Sciatic nerve (tissue), 2 donors: ENCODE measurements around the gene MITD1. TPM values are rescaled to one million over a fixed set of nuclear protein-coding genes. Genes with fewer than 3 reads are reported as not detected.
"Not testable (repeated sequence)": the region's sequence is repeated elsewhere in the genome, so short reads cannot be mapped to it uniquely, and the experiment has no call there.

Experiments used
- ATAC-seq: fragments of 200-7000 bp; cut with Tn5 transposase; one replicate; pipeline ENCODE4 v1.9.1; 2020; ENCODE audit warnings: mild to moderate bottlenecking, moderate library complexity
- DNase-seq: peaks from one replicate; pipeline ENCODE4 v3.0.0-alpha.2; 2020; ENCODE audit warnings: low spot score
- intact Hi-C: fragments of 100-400 bp; cut with DNase I; formaldehyde crosslinking; loops from one replicate; pipeline ENCODE4 v1.14.2; 2022
- total RNA-seq: library from RNA; stranded (reverse); fragmentation: NEBNext Ultra II Directional; extraction: Animal tissue kit (Norgen Biotek cat#: 25700); gene quantifications from one replicate; pipeline ENCODE4 v1.2.1, GENCODE V29; 2021
- donor health status: DM: no; HTN: no; CAD: no.
- donor health status: DM: no; HTN: no; CAD: no.

The MITD1 gene
- total RNA-seq, 1 donor from 2014 or later: 34.5 TPM

DNA sequence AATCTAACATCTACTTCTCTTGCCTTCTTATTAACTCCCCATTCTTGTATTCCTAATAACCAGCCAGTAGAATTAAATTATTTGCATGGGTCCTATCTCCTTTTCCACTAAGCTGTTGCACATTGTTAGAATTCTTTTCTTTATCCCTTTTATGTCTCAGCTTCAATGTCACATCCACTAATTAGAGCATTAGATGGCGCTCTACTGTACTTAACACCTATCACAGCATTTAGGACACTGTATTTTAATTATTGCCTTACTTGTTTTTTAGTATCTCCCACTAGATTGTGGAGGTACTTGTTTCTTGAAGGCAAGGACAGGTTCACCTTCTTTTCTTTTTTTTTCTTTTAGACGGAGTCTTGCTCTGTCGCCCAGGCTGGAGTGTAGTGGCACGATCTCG lies 22.3 kb downstream of the MITD1 start:
- ATAC-seq (no peak), DNase-seq (no peak)
- intact Hi-C loops: no loop called here

DNA sequence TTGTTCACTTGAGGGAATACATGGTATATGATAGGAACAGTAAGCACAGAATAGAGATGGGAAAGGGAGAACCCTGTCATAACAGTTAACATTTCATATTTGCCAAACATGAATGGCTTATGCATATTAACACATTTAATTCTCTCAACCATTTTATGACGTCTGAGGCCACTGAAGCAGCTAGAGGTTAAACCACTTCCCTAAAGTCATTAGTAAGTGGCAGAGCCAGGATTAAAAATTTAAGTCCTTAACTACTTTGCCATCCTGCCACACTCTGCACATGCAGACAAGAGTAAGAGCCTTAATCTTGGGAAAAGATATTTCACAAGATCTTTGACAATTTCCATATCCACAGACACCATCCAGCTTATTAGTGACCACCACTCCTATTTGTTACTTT lies 24.0 kb downstream of the MITD1 start:
- intact Hi-C loops: no loop called here
- ATAC-seq (no peak), DNase-seq (no peak)

DNA sequence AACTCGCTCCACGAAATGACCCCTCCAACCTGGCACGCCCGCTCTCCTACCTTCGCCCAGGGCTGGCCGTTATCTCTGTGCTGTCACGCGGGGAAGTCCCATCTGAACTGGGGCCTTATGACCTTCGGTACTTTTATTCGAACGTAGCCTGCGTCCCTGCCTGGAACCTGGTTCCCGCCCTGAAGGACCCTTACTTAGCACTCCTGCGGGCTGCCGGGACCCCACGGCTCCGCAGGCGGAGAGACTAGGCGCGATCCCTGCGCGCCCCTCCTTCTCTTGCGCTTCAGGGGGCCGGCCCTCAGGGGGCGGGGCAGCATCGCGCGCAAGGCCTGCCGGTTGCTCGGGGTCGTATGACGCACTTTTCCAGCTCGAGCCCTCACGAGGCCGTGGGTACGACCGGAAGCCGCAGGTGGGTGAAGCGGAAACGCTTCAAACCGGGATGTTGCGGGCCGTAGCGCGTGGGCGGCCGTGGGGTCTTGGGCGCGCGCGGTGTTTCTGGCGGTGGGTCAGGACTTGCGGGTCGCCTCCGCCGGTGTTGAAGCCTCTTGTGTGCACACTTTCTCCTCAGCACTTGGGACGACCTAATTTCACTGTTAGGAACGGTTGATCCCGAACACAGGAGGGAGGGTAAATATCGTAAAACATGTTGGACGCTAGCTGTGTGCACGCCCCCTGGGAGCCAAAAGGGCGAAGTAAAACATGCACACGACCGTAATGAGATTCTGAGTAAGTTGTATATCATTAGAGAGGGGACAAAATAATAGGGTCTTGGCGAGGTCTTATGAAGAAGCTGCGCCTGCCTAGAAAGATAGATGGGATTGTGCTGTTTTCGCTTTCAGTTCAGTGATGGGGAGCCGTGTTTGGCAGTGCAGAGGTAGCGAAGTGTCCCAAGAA lies 26.0 kb downstream of the MITD1 start, which contains the start of the genes LIPT1 and TSGA10:
Gene LIPT1, plus strand, starts transcription at position 325 of the 894 bp plus-strand sequence. CDS start 6,991 bp downstream, outside the sequence.
Gene TSGA10, minus strand, starts transcription at position 300 of the 894 bp plus-strand sequence. CDS start 45,503 bp downstream, outside the sequence.
- intact Hi-C loops: no loop called here
- ATAC-seq (peak; percentile 100), DNase-seq (peak; percentile 96)

DNA sequence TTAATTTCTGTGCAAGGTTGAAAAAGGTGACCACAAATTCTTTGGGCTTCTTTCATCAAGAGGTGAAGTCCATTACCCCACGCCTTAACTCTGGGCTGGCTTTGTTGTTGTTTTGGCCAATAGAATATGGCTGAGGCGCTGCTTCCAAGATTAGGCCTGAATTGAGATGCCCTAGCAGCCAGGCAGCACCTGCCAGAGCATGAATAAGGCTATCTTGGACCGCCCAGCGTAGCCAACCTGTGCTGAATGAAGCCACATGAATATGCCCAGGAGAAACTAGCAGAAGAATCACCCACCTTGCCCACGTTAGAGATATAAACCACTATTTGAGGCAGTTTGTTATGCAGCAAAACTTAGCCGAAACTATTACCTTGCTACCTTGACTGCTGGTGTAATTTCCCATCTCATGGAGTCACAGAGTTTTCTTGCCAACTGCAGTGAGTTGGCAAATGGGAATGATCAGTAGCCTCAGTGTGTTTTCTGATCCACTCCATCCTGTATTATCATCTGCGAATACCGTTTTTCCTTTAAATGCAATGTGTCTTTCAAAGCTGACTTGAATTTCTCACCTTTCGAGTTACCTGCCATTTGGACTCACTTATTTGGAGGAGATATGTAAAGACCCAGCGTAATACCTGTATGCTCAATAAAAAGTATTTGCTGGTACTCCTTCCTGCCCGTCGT lies 26.8 kb downstream of the MITD1 start:
- ATAC-seq (peak; percentile 6), DNase-seq (no peak)
- intact Hi-C loops: no loop called here

DNA sequence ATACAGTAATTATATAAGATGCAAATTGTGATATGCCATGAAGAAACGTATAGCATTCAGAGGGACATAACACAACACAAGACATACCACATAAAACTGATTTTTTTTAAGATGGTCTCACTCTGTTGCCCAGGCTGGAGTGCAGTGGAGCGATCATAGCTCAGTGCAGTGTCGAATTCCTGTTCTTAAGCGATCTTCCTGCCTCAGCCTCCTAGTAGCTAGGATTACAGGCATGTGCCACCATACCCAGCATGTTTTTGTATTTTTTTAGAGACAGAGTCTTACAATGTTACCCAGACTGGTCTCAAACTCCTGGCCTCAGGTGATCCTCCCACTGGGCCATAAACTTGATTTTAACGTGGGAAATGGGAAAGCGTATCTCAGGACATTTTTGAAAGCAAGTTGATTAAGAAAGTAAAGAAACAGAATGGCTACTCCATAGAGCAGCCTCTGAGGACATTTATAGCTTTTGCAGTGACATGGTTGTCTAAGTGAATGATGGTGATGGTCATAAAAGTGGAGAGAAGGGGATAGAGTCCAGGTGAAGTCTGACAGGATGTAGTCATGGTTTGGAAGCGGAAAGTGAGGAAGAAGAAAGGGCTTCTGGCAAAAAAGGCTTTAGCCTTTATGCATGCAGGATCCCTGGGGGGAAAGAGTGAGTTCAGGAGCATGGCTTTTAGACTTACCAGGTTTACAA lies 28.5 kb downstream of the MITD1 start:
- DNase-seq (no peak), ATAC-seq (no peak)
- intact Hi-C loops: no loop called here

DNA sequence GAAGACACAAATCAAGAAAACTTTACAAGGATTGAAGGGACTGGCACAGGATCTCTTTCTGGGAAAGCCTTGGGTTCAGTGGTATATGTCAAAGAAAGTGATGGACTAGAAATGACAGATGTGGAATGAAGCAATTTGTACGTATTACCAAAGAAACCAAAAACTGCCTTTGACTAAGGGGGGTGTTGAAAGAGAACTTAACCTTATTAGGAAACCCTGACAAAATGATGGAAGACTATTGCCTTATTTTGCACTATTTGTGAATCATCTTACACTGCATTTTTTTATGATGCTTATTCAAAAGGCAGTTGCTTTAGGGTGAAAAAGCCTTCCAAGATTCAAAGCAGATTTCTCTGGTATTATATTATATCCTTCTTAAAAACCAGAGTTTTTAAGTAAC lies 30.2 kb downstream of the MITD1 start:
- DNase-seq: no peak
- no peak for ATAC-seq
- intact Hi-C loops: no loop called here

DNA sequence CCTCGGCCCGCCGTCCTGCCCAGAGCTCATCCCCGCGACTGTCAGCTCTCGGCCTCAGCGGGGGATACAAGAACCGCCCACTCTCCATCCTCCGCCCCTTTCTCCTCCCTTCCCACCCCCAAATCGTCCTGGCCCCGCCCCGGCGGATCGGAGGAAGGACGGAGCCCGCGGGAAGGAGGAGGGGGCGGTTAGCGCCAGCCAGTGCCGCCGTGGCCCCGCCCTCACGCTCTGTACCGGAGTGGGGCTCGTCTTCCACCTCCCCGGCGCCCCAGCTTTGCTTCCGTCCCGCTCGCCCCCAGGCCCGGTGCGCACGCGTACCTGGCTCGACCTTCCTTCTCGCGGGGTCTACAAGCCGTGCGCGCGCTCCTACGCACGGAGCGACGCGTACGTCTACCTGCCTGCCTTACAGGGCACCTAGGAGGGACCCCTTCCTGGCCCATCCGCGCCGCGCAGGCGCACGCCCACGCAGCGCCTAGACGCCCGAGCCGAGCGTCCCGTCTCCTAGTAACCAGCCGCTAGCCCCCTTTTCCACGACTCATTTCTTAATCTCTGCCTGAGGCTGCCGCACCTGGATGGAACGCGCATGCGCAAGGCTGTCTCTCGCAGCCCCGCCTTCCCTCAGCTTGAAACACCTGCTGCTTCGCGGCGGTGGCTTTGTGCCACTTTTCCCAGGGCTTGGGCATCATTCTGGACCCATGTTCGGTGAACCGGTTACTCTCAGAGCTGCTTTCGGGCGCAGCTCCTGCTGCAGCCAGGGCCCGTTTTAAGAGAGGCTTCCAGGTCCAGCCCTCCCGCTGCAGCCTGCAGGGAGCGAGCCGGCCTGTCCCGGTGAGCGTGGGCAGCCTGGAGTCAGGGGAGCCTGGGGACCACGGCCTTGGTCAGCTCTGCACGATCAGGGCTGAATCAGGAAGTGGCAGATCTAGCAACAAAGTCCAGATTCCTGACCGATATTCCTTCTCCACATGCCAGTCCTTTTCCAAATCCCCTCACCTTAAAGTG lies 39.4 kb downstream of the MITD1 start, which contains the start of gene C2orf15:
Gene C2orf15, plus strand, starts transcription at position 598 of the 999 bp plus-strand sequence. CDS start 8,852 bp downstream, outside the sequence.
- ATAC-seq: peak; percentile 99
- DNase-seq: peak; percentile 96
- intact Hi-C loops: no loop called here

DNA sequence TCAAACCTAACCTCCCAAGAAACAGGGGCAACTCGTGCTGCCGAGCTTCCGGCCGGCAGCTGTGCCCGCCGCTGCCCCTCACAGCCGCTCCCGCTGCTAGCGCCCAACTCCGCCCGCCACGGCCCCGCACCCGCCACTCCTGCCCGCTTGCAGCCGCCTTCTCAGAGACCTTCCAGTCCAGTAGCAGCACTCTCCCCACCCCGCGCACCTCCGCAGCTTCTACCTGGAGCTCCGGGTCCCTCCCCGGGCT lies 40.1 kb downstream of the MITD1 start:
- ATAC-seq (peak; percentile 70), DNase-seq (no peak)
- intact Hi-C loops: no loop called here

DNA sequence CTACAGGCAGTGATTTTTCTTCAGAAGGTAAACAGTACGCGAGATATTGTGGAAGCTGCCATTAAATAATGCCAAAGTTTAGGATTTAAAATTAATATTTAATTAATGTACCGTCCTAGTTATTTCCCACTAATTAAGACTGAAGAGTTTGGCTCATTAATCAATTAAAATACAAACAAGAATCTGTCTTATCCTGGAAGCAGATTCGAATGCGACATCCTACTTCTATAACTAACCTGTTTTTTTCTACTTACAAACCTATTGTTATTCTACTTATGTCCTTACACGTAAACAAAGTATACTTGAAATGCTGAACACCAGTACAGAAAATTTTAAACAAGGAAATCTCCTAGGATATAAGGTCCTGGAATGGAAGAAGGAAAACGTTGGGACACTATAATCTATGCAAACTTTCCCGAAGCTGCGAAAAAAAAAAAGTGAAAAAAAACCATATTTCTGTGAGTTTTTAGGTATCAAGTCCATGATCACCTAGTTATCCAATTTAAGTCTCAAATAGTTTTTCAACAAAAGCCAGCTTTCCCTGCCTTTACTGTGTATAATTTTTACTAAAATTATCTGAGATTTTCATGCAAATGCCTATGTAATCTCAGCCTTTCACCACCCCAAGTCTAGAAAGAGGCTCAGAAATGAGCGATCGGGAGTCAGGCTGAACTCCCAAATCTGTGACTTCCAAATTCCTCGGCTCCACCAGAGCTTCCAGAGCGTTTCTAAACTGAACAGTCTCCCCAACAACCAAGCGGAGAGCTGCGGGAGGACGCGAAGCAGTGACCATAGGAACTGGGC lies 40.6 kb downstream of the MITD1 start:
- intact Hi-C loops: no loop called here
- no peak for ATAC-seq
- DNase-seq: no peak

DNA sequence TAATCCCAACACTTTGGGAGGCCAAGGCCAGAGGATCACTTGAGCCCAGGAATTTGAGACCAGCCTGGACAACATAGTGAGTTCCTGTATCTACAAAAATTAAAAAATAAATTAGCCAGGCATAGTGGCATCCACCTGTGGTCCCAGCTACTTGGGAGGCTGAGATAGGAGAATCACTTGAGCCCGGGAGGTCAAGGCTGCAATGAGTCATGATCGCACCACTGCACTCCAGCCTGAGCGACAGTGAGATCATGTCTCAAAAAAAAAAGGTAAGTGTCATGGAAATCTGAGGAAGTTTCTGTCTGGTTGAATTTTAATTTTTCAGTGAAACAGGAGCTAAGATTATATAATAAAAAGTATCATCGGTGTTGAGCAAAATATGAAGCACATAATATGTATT lies 41.9 kb downstream of the MITD1 start:
- intact Hi-C loops: no loop called here

DNA sequence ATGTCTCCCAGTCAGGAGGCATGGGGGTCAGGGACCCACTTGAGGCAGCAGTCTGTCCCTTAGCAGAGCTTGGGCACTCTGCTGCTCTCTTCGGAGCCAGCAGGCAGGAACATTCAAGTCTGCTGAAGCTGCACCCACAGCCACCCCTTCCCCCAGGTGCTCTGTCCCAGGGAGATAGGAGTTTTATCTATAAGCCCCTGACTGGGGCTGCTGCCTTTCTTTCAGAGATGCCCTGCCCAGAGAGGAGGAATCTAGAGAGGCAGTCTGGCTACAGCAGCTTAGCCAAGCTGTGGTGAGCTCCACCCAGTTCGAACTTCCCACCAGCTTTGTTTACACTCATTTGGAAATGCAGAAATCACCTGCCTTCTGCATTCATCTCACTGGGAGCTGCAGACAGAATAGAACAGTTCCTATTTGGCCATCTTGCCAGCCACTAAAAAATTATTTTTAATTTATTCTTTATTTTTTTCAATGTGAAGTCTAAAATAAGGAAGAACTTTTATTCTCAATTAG lies 45.8 kb downstream of the MITD1 start:
- intact Hi-C loops, ATAC-seq, DNase-seq: not testable (repeated sequence)

More for the DNA sequence above, 41.9 kb downstream of the MITD1 start:
- no peak for DNase-seq
- ATAC-seq: no peak

DNA sequence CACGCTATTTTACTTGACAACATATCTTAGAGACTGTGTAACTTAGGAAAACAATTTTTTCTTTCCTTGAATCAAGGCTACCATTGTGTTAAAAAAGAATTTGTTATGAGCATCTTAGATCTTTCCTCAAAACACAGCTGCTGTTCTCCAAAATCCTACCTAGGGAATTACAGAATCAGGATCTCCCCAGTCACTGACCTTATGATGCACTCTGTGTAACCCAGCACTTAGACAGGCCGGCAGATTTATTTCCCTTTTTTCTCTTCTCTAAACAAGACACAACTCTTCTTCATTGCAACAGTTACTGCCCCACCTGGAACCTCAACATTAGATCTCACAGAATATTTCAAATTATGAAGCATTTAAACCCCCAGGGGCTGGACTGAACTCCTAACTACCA lies 52.9 kb downstream of the MITD1 start:
- DNase-seq: no peak
- ATAC-seq: peak; percentile 90
- intact Hi-C loops: no loop called here

Other genes with a start within 250 kb of the MITD1 start
- gene CRACDL, start 244.8 kb downstream of the MITD1 start, total RNA-seq: 12.4 TPM
- gene C2orf15, start 39.4 kb downstream of the MITD1 start, total RNA-seq: not detected
- gene TSGA10, start 26.1 kb downstream of the MITD1 start, total RNA-seq: 11.0 TPM
- gene LIPT1, start 26.1 kb downstream of the MITD1 start, total RNA-seq: 12.1 TPM
- 22.6 TPM for gene MRPL30, start 126 bp upstream of the MITD1 start, total RNA-seq
- not detected for gene LYG2, start 74.6 kb upstream of the MITD1 start, total RNA-seq
- 2.1 TPM for gene LYG1, start 120.1 kb upstream of the MITD1 start, total RNA-seq
- gene TXNDC9, start 155.3 kb upstream of the MITD1 start, total RNA-seq: 22.2 TPM
- 41.0 TPM for gene EIF5B, start 156.3 kb upstream of the MITD1 start, total RNA-seq